IPS-NIHi7 (cell line): ENCODE measurements around the gene SPATS2.

Source experiments
- DNase-seq: peaks from one replicate; pipeline ENCODE4 v3.0.0; 2012; ENCODE audit warnings: mixed read lengths; ENCODE audit errors: extremely low spot score

SPATS2 gene

GRCh38 chr12:49540229-49541139, 173.2 kb downstream of the SPATS2 start:
- no peak for DNase-seq

GRCh38 chr12:49541140-49541861, 174.0 kb downstream of the SPATS2 start:
- no peak for DNase-seq

- DNase-seq, result no peak
Measured at GRCh38 chr12:49541911-49542505, 174.7 kb downstream of the SPATS2 start.

- DNase-seq, result no peak
Measured at GRCh38 chr12:49542592-49543160, 175.4 kb downstream of the SPATS2 start.

GRCh38 chr12:49543221-49543913, 176.1 kb downstream of the SPATS2 start:
- DNase-seq, result no peak

- DNase-seq, result peak; percentile 55
Measured at GRCh38 chr12:49543914-49544815, 176.9 kb downstream of the SPATS2 start.

- DNase-seq, result no peak
Measured at GRCh38 chr12:49545815-49546214, 178.6 kb downstream of the SPATS2 start.

GRCh38 chr12:49546481-49546880, 179.2 kb downstream of the SPATS2 start:
- no peak for DNase-seq

GRCh38 chr12:49547090-49547690, 179.9 kb downstream of the SPATS2 start:
- DNase-seq, result no peak

- DNase-seq, result no peak
Measured at GRCh38 chr12:49548481-49548821, 181.2 kb downstream of the SPATS2 start.

- peak; percentile 72 for DNase-seq
Measured at GRCh38 chr12:49548822-49549648, 181.8 kb downstream of the SPATS2 start.

GRCh38 chr12:49549735-49550692, 182.8 kb downstream of the SPATS2 start:
- DNase-seq, result no peak

- DNase-seq, result no peak
Measured at GRCh38 chr12:49550693-49551252, 183.5 kb downstream of the SPATS2 start.

GRCh38 chr12:49552014-49552413, 184.8 kb downstream of the SPATS2 start:
- DNase-seq, result no peak

GRCh38 chr12:49552425-49552824, 185.2 kb downstream of the SPATS2 start:
- DNase-seq, result no peak

- DNase-seq, result no peak
Measured at GRCh38 chr12:49552899-49553298, 185.6 kb downstream of the SPATS2 start.

GRCh38 chr12:49553512-49554088, 186.3 kb downstream of the SPATS2 start:
- DNase-seq, result peak; percentile 69
